Right ventricle myocardium superior (tissue), 1 donor: ENCODE data around the gene DECR2. TPM values are rescaled to one million over a fixed set of nuclear protein-coding genes. Genes with fewer than 3 reads are reported as not detected.
A peak's percentile ranks its signal among the peaks of the same experiment; 100 is the strongest.
"Not testable (repeated sequence)": the region's sequence is repeated elsewhere in the genome, so short reads cannot be mapped to it uniquely, and the experiment has no call there.

Experiments
- ATAC-seq: fragments of 200-7000 bp; cut with Tn5 transposase; one replicate; pipeline ENCODE4 v1.9.1; 2020; ENCODE audit warnings: mild to moderate bottlenecking; ENCODE audit not compliant: poor library complexity
- DNase-seq: peaks from one replicate; pipeline ENCODE4 v3.0.0-alpha.2; 2020
- intact Hi-C: fragments of 100-400 bp; cut with DNase I; formaldehyde crosslinking; loops from one replicate; pipeline ENCODE4 v1.11.2; 2022
- long read RNA-seq: library from polyadenylated mRNA; unstranded; transcript quantifications from one replicate; pipeline ENCODE4 v2.0.0, GENCODE V29; 2021
- total RNA-seq: library from RNA; stranded (reverse); fragmentation: NEBNext Ultra II Directional; extraction: Animal tissue kit (Norgen Biotek cat#: 25700); gene quantifications from one replicate; pipeline ENCODE4 v1.2.1, GENCODE V29; 2021
- donor health status: DM: no; HTN: yes; CAD: no; lungs with severe emphysema.

Gene DECR2, protein sequence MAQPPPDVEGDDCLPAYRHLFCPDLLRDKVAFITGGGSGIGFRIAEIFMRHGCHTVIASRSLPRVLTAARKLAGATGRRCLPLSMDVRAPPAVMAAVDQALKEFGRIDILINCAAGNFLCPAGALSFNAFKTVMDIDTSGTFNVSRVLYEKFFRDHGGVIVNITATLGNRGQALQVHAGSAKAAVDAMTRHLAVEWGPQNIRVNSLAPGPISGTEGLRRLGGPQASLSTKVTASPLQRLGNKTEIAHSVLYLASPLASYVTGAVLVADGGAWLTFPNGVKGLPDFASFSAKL
- total RNA-seq = 9.1 TPM
- long read RNA-seq, transcript DECR2-201 (9 exons, 1,615 nt) = major isoform, 35 of 42 reads
- long read RNA-seq, partial matches to known transcripts = 0 of 42 reads
- long read RNA-seq, other reads (novel, unspliced or antisense) = 7 of 42 reads

DNA sequence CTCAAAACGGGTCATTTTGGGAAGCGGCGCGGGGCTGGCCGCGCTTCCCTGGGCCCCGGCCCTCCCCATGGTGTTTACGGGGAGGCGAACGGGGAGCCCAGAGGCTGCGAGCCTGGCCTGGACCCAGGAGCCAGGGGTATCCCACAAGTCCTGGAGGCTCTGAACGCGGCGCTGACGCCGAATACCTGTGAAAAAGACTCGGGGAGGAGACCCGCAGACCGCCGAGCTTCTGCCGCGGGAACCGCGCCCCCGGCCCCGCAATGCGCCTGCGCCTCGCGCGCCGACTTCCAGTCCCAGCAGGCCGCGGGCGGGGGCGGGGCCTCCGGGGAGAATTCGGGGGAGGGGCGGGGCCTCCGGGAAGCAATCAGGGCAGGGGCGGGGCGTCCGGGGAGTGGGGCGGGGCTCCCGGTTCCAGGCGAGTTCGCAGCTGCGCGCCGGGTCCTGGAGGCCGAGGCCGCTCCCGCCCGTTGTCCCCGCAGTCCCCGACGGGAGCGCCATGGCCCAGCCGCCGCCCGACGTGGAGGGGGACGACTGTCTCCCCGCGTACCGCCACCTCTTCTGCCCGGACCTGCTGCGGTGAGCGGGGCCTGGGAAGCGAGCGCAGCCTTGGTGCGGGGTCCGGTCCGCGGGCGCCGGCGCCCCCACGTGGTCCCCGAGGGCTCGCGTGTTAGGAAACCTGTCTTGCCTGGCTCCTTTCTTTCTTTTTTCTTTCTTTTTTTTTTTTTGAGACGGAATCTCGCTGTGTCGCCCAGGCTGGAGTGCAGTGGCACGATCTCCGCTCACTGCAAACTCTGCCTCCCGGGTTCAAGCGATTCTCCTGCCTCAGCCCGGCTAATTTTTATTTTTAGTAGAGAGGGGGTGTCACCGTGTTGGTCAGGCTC lies at the start of gene DECR2:
Gene DECR2 (plus strand): TSS at position 418 of the 881 bp plus-strand sequence. CDS start 79 bp downstream, at position 497.
- DNase-seq (peak; percentile 98), ATAC-seq (peak; percentile 93)
- intact Hi-C loops = no loop called here

DNA sequence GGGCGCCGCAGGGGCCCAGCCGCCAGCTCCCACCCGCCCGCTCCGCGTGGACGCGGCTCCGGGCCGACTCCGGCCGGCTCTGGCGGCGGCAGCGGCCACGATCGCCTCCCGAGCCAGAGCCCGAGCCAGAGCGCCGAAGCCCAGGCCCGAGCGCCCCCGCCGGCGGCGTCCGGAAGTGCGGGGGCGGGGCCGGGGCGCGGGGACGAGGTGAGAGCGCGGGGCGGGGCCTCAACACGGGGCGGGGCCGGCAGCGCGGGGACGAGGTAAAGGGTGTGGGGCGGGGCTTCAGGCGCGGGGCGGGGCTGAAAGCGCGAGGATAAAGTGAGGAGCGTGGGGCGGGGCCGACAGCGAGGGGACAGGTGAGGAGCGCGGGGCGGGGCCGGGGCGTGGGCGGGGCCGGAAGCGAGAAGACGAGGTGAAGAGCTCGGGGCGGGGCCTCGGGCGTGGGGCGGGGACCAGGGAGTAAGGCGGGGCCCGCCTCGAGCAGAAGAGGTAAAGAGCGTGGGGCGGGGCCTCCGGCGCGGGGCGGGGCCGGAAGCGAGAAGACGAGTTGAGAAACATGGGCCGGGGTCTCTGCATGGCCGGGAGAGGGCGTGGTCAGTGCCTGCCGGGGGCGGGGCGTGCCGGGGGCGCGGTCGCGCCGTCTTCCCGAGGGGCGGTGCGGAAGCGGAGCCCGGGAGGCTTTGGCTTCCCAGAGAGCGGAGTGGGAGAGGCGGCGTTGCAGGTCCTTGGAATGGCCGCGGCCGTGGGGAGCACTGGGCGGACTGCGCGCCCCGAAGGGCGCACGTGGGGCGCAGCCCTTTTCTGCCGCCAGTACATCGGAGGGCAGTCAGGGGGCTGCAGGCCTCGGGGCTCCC lies 48.9 kb upstream of the DECR2 start, which contains the start of gene AXIN1:
Gene AXIN1 (minus strand): TSS at position 177 of the 857 bp plus-strand sequence. CDS start 5,698 bp downstream, outside the sequence.
- ATAC-seq = peak; percentile 95

DNA sequence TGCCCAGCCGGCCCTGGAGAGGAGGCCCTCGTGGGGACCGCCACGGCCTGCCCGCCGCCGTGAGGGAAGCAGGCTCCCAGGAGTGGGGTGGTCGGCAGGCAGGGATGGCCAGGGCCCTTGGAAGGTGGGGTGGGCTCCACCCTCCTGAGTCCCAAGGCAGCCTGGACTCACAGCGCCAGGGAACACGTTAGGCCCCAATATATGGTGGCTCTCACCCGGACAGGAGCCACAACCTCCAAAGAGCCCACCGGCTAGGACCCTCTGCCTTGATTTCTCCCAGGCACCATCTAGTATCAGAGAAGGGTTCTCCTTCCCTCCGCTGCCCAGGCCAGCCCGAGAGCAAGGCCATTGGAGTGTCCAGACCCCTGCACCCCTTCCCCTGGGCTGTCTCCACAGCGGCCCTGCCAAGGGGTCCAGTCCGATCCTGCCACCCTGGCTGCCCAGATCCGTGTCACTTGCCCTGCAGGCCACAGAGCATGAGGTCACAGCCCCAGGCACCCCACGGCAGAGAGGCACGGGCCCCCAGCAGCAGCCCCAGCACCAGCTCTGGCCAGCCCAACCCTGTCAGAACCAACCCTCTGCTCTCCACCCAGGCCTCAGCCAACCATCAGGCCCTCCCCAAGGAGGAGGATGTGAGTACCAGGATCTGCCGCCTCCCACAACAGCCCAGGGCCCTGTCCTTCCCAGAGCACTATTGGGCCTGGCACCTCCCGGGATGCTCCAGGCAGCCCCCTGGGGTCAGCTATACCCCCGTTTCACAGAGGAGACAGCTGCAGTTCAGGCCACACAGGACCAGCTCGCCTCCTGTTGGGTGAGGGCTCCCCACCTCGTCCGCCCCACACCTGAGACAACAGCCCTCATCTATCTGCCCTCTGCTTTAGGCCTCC lies 48.0 kb upstream of the DECR2 start:
- no peak for DNase-seq
- intact Hi-C loops = loop anchor here (5.0 kb wide), 1 partner anchor 126 kb away; the partner anchor contains the start of gene LUC7L
- ATAC-seq = no peak

More for the DNA sequence above, 48.9 kb upstream of the DECR2 start, which contains the start of gene AXIN1:
- intact Hi-C loops = loop anchor here (5.0 kb wide), 1 partner anchor 125 kb away; the partner anchor contains the start of gene LUC7L
- DNase-seq = peak; percentile 100

DNA sequence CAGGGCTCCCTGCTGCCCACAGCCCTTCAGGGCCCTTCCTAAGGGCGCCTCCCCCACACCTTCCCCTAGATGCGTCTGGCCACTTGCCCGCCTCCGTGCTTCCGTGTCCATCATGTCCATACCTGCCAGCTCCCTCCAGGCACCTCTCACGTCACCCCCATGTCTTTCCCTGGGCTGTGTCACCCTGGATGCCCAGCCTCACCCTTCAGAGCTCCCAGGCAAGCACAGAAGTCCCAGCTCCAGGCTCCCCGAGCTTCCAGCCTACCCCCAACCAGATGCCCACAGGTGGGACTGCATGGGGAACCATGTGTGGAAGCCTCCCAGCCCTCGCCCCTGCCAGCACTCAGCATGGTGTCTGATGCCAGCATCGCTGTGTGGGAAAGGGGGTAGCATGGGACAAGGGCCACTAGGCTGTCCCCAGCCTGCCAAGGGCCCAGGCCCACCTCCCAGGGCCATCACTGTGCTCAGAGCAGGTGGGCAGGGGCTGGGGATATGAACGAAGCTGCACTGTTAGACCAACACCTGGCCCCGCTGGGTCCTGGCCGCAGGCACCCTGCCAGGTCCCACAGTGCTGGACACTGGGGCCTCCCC lies 47.3 kb upstream of the DECR2 start:
- ATAC-seq = no peak
- intact Hi-C loops = loop anchor here (5.0 kb wide), 1 partner anchor 127 kb away; the partner anchor contains the start of gene LUC7L
- DNase-seq = no peak

DNA sequence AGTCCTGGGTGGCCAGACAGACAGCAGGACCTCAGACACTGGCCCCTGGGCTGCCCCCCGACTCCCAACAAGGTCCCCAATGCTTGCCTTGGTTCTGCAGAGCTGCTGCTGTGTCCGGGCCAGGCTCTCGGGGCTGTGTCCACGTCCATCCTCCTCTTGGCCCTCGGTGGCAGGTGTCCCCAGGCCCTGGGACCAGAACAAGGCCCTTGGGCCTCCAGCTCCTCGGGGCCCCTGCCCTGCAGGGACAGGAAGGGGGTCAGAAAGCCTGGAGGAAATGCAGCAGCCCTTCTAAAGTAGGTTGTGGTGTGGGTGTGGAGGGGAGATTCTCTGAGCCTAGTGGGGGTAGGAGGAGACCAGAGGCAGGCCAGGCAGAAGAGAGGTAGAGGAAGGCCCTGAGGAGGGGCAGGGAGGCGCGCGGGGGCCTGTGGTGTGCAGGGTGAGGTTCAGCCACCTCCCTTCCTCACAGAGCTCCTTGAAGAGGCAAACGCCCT lies 46.7 kb upstream of the DECR2 start:
- ATAC-seq = no peak
- intact Hi-C loops = loop anchor here (5.0 kb wide), 1 partner anchor 128 kb away; the partner anchor contains the start of gene LUC7L
- no peak for DNase-seq

DNA sequence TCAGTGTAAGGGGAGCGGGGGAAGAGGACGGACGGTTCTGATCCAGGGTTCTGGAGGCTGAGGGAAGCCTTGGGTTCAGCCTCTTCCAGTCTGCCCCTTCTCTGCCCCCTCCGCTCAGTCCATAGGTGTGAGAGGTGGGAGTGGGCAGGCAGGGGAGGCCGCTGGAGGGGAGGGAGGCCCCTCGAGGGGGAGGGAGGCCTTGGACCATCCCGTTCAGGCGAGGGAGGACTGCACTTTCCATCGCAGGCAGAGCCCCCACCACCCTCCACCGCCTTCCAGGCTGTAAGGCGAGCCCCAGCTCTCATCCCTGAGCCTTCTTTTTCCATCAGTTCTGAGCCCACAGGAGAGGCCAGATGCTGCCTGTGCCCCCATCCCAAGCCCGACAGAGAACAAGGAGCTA lies 44.9 kb upstream of the DECR2 start:
- DNase-seq = no peak
- intact Hi-C loops = no loop called here
- ATAC-seq = no peak

DNA sequence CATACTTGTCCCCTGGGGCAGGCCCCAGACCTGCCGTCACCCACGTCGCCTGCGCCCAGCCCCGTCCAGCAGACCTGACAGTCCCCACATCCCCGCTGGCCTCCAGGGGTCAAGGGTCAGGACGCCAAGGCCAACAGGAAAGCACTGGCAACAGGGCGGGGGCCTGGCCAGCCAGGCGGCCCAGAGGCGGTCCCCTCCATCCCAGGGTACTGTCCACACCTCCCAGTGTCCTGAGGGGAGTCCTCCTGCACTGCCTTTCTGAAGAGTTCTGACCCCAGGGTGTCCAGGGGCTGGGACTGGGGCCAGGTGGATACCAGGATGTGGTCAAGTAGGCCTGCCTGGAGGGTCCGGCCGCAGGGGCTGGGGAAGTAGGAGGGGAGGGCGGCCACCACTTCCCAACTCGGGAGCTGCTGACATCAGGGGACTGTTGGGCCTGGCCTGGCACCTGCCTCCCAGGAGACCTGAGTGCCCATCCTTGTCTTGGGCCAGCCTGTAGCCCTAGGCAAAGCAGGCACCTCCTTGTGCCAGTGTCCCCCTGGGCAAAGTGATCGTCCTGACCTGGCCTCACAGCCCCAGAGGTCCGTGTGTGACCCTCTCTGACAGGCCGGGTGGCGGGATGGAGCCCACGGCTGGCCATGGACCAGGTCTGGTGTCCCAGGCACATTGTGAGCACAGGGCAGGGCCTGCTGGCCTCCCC lies 42.5 kb upstream of the DECR2 start:
- DNase-seq (no peak), ATAC-seq (no peak)
- intact Hi-C loops = no loop called here

DNA sequence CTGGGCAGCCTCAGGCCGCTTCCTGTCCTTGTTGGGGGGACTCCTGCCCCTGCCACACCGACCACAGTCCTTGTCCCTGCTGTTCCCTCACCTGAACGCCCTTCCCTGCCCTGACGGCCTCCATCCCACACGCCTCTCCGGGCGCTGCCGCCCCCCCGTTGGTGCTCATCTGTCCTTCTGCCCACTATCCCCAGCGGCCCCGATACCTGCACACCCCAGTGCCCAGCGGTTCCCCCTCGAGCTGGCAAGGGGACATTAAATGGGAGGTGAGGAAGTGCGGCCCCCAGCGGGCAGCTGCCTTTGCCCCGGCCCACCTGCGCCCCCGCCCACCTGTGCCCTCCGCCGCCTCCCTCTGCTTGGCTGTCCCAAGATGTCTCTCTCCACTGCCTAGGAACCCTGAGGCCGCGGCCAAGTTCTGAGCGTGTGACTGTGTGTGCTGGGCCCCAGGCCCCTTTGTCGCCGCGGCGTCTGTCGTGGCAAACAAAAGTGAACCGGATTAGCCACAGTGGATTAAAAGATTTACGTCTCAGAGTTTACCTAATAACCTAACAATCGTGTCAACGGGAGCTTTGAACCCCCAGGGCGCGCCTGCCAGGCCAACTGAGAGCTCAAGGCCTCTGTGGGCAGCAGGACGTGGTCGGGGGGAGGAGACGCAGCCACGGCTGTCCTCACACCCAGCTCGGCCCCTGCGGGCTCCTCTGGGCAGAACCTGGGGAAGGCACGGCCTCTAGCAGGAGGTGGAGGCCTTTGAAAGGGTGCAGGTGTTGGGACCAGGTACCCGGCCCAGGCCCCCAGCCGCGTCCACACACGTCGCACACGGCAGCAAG lies 41.6 kb upstream of the DECR2 start:
- intact Hi-C loops = loop anchor here (5.0 kb wide), 1 partner anchor 253 kb away; no protein-coding TSS in a partner anchor
- DNase-seq (no peak), ATAC-seq (no peak)

DNA sequence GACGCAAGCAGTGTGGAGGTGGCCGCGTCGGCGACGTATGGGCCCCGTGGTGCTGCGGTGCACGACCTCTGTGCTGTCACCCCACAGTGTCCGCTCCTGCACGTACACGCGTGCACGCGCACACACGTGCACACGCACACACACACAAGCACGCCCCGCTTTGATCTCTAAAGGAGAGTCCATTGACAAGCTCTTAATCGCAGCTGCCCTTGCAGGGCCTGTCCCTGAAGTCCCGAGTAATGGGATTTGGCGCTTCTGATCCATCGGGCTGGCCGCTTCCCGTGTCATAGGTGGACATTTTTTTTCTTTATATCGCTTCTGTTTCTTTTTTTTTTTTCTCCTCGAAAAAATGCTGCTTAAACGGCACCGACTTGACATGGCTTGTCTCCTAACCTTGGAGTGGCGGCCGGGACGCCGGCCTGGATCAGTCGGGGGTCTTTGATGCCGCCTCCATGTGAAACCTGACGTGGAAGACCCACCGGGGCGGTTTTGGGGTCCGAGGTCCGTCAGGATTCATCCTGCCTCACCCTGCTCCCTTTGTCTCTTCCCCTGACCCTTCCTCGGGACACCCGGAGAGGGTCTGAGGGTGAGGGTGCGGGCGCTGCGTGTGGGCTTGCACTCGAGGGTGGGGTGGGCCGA lies 40.9 kb upstream of the DECR2 start:
- no peak for DNase-seq
- intact Hi-C loops = loop anchor here (5.0 kb wide), 1 partner anchor 254 kb away; no protein-coding TSS in a partner anchor
- ATAC-seq = no peak

DNA sequence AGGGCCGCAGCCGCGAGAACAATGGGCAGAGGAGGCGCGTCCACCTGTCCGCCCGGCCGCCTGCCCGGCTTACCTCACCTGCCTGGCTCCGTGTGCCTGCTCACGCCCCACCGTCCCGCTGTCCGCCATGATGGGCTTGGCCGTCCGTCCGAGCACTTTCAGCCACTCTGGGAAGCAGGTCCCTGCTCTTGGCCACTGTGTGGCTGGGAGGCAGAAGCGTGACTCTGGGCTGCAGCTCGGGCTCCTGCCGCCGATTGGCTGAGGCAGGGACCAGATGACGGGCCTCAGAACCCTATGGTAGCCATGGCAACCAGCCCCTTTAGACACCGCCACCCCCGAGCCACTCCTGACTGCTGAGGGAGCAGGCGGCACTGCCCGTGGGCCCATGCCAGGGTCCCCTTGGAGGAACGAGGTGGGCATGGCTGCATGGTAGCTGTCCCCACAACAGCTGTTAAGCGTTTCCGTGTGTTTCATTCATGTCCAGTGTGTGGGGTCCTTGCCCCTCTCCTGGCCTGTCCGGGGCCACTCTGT lies 40.3 kb upstream of the DECR2 start:
- ATAC-seq = no peak
- no peak for DNase-seq
- intact Hi-C loops = loop anchor here (5.0 kb wide), 1 partner anchor 254 kb away; no protein-coding TSS in a partner anchor

DNA sequence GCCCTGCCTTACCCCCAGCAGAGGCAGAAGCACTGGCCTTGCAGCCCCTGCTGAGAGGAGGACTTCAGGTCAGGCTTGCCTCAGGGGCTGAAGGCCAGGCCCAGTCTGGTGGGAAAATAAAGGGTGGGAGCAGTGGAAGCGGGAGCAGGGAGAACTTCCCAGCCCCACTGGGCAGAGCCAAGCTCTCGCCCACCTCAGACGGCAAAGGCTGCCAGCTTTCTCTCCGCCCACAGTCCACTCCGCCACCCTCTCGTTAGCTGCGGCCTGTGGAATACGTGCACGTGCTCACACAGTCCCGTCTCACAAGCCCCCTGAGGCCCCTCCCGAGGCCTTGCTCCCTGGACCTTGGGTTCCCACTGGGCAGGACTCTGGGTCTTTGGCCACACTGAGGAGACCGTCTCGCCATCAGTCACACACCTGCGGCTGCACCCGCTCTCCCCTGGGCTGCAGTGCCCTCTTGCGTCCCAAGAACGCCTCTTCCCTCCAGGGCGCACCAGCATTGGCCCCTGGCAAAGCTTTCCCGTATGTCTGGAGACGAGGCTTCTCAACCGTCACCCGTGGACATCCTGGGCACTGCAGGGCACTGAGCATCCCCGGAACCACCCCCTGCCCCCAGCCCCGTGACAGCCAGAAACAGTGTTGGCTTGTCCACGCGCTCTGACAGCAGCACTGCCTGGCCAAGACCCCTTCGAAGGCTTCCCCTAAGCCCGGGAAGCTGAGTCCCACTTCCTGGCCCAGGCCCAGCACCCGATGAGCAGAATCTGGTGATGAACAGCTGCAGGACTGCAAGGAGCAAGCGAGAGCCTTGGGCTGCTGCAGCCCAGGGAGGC lies 39.6 kb upstream of the DECR2 start:
- intact Hi-C loops = loop anchor here (5.0 kb wide), 1 partner anchor 255 kb away; no protein-coding TSS in a partner anchor
- peak; percentile 80 for DNase-seq
- peak; percentile 84 for ATAC-seq

DNA sequence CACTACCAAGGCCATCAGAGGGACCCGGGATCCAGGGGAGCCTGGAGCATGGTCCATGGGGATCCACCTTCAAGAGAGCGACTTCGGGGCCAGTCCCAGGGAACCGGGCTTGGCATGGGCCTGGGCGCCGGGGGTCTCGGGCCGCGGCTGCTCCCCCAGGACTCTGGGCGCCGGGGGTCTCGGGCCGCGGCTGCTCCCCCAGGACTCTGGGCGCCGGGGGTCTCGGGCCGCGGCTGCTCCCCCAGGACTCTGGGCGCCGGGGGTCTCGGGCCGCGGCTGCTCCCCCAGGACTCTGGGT lies 39.0 kb upstream of the DECR2 start:
- not testable (repeated sequence) for ATAC-seq, DNase-seq
- intact Hi-C loops = loop anchor here (5.0 kb wide), 1 partner anchor 255 kb away; no protein-coding TSS in a partner anchor

DNA sequence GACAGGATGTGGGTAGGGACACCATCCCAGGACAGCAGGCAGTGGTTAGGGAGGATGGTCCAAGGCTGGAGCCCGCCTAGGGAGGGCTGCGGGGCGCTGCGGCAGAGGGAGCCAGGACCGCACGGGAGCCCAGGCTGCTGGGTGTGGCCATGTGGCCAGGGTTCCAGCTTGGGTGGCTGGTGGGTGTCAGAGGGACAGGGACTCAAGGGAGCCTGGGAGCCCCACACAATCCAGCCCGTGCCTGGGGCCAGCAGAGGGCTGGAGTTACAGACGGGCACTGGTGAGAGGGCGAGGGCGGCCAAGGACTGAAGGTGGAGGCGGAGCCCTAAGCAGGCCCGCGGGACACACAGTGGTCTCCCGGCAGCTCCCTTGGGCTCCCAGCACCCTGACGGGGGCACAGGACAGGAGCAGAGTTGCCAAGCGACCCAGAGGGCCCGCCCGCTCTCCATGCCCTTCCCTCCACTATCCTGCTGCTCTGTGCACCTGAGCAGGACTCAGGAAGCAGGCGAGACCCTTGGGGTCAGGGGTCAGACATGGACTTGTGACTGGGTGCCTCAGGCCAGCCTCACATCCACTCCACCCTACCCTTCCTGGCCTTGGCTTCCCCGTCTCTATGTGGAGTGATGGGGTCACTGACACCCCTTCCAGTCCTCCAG lies 38.4 kb upstream of the DECR2 start:
- intact Hi-C loops = loop anchor here (5.0 kb wide), 1 partner anchor 256 kb away; no protein-coding TSS in a partner anchor
- no peak for ATAC-seq
- no peak for DNase-seq
